SK-N-SH treated with all-trans-retinoic acid at 6 μM for 48 hours (cell line): ENCODE data around the gene BLOC1S1.

Source experiments
- ATAC-seq: fragments of 200-7000 bp; cut with Tn5 transposase; 3 replicates; pipeline ENCODE4 v1.9.1; 2020; ENCODE audit warnings: mild to moderate bottlenecking, moderate library complexity
- ARNTL ChIP-seq: fragments of 450-650 bp; formaldehyde crosslinking; IDR thresholded peaks from 2 replicates; pipeline ENCODE4 v1.5.0; 2020; ENCODE audit warnings: low read depth, mild to moderate bottlenecking, moderate library complexity, borderline replicate concordance
- BACH2 ChIP-seq: fragments of 250-450 bp; sonication (Bioruptor Pico); IDR thresholded peaks from 2 replicates; pipeline ENCODE4 v1.9.0; 2021; ENCODE audit warnings: mild to moderate bottlenecking, borderline replicate concordance
- CSDC2 ChIP-seq: fragments of 250-450 bp; sonication (Bioruptor Pico); IDR thresholded peaks from 2 replicates; pipeline ENCODE4 v1.5.0; 2020; ENCODE audit warnings: mild to moderate bottlenecking, moderate library complexity
- ESRRG ChIP-seq: fragments of 250-450 bp; sonication (Bioruptor Pico); IDR thresholded peaks from 2 replicates; pipeline ENCODE4 v1.6.1; 2021; ENCODE audit warnings: mild to moderate bottlenecking
- PATZ1 ChIP-seq: fragments of 250-450 bp; sonication (Bioruptor Pico); IDR thresholded peaks from 2 replicates; pipeline ENCODE4 v1.8.0; 2020; ENCODE audit warnings: mild to moderate bottlenecking, moderate library complexity, borderline replicate concordance
- PPARA ChIP-seq: fragments of 250-450 bp; sonication (Bioruptor Pico); IDR thresholded peaks from 2 replicates; pipeline ENCODE4 v1.5.0; 2020; ENCODE audit warnings: mild to moderate bottlenecking, borderline replicate concordance
- RARB ChIP-seq: fragments of 250-450 bp; sonication (Bioruptor Pico); IDR thresholded peaks from 2 replicates; pipeline ENCODE4 v1.8.0; 2021; ENCODE audit warnings: mild to moderate bottlenecking, moderate library complexity
- SNAI2 ChIP-seq: fragments of 250-450 bp; sonication (Bioruptor Pico); IDR thresholded peaks from 2 replicates; pipeline ENCODE4 v1.5.0; 2020; ENCODE audit warnings: mild to moderate bottlenecking, moderate library complexity
- ZC3H10 ChIP-seq: fragments of 250-450 bp; sonication (Bioruptor Pico); IDR thresholded peaks from 2 replicates; pipeline ENCODE4 v1.5.1; 2021; ENCODE audit warnings: mild to moderate bottlenecking, moderate library complexity
- ZFP3 ChIP-seq: fragments of 250-450 bp; sonication (Bioruptor Pico); IDR thresholded peaks from 2 replicates; pipeline ENCODE4 v1.5.0; 2020; ENCODE audit warnings: mild to moderate bottlenecking, moderate library complexity
- ZFP30 ChIP-seq: fragments of 450-650 bp; formaldehyde crosslinking; IDR thresholded peaks from 2 replicates; pipeline ENCODE4 v1.5.0; 2022; ENCODE audit warnings: mild to moderate bottlenecking, moderate library complexity
- ZNF565 ChIP-seq: fragments of 450-650 bp; formaldehyde crosslinking; conservative IDR thresholded peaks from 2 replicates; pipeline ENCODE4 v1.5.0; 2020; ENCODE audit warnings: low read depth, mild to moderate bottlenecking, moderate library complexity
- ZNF70 ChIP-seq: fragments of 450-650 bp; formaldehyde crosslinking; IDR thresholded peaks from 2 replicates; pipeline ENCODE4 v1.5.0; 2020; ENCODE audit warnings: mild to moderate bottlenecking, moderate library complexity
- ZNF8 ChIP-seq: fragments of 450-650 bp; formaldehyde crosslinking; IDR thresholded peaks from 2 replicates; pipeline ENCODE4 v1.5.0; 2020; ENCODE audit warnings: mild to moderate bottlenecking, moderate library complexity
- TF ChIP-seq, protein P1 (sequence below): fragments of 250-450 bp; sonication (Bioruptor Pico); IDR thresholded peaks from 2 replicates; pipeline ENCODE4 v1.8.0; 2021; ENCODE audit warnings: low read depth, mild to moderate bottlenecking, moderate library complexity, borderline replicate concordance
- TF ChIP-seq, protein P2 (sequence below): fragments of 250-450 bp; sonication (Bioruptor Pico); IDR thresholded peaks from 2 replicates; pipeline ENCODE4 v1.5.0; 2020; ENCODE audit warnings: mild to moderate bottlenecking, moderate library complexity

Gene BLOC1S1

GRCh38 chr12:55711786-55712553 is 3.9 kb upstream of the BLOC1S1 start (continued):
- no peak for TF ChIP-seq PATZ1 (CRISPR knock-in tag)
- TF ChIP-seq RARB (CRISPR knock-in tag) = no peak
- TF ChIP-seq, protein P1, sequence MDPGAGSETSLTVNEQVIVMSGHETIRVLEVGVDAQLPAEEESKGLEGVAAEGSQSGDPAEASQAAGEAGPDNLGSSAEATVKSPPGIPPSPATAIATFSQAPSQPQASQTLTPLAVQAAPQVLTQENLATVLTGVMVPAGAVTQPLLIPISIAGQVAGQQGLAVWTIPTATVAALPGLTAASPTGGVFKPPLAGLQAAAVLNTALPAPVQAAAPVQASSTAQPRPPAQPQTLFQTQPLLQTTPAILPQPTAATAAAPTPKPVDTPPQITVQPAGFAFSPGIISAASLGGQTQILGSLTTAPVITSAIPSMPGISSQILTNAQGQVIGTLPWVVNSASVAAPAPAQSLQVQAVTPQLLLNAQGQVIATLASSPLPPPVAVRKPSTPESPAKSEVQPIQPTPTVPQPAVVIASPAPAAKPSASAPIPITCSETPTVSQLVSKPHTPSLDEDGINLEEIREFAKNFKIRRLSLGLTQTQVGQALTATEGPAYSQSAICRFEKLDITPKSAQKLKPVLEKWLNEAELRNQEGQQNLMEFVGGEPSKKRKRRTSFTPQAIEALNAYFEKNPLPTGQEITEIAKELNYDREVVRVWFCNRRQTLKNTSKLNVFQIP (CRISPR knock-in tag) = no peak

DNA sequence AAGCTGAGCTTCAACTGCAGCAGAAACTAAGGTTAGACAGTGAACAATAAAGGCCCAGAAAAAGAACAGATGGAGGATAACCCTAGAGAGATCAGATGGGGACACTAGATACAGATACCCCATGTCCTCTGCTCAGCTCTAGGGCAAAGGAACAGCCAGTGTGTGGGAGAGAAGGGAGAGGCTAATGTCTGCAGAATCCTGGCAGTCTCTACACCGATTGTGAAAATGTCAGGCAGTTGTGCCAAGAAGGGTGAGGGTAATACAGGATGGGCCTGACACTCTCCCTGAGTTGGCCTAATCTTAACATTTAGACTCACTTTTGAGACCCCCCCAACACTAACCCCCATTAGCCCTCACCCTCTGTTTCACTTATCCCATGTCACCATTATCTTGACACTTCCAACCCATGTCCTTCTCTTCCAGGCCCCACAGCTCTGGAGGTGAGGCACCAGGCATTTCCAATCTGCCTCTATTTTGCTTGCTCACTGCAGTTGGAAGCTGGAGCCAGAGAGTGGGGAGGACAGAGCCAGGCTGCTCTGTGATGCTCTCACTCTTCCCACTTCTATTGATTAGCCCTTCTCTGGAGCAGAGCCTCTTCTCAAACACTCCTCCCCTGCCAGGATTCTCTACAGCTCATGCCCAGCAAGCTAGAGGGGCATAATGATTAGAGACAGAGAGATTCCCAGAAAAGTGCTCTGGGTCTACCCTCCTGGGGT is 3.0 kb upstream of the BLOC1S1 start:
- no peak for ATAC-seq
- TF ChIP-seq ZNF8 (CRISPR knock-in tag) = no peak
- no peak for TF ChIP-seq CSDC2
- no peak for TF ChIP-seq ARNTL (CRISPR knock-in tag)
- TF ChIP-seq, protein P1 (CRISPR knock-in tag) = no peak
- no peak for TF ChIP-seq ZNF565 (CRISPR knock-in tag)
- no peak for TF ChIP-seq ZFP3 (CRISPR knock-in tag)
- no peak for TF ChIP-seq ZC3H10 (CRISPR knock-in tag)
- no peak for TF ChIP-seq PATZ1 (CRISPR knock-in tag)
- TF ChIP-seq SNAI2 = no peak
- TF ChIP-seq ESRRG (CRISPR knock-in tag) = no peak
- TF ChIP-seq PPARA (CRISPR knock-in tag) = no peak
- TF ChIP-seq RARB (CRISPR knock-in tag) = no peak

DNA sequence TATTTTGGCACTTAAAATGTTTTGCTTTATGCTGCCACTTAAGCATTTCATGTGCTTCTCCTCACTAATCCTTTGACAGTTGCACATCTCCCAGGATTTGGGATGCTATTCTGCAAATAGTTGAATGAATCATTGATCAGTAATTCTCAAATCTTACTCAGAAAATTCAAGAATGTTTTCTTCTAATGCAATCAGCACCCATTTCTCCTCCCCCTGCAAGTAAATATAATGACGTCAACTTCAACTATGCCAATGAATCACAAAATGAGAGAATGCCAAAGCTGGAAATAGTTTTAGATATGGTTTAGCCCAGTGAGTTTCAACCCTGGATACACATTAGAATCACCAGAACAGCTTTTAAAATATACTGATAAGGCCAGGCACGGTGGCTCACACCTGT is 2.1 kb upstream of the BLOC1S1 start:
- TF ChIP-seq SNAI2 = no peak
- TF ChIP-seq ZC3H10 (CRISPR knock-in tag) = no peak
- TF ChIP-seq BACH2 (CRISPR knock-in tag) = no peak
- no peak for TF ChIP-seq ZNF70 (CRISPR knock-in tag)
- no peak for TF ChIP-seq CSDC2
- TF ChIP-seq, protein P2, sequence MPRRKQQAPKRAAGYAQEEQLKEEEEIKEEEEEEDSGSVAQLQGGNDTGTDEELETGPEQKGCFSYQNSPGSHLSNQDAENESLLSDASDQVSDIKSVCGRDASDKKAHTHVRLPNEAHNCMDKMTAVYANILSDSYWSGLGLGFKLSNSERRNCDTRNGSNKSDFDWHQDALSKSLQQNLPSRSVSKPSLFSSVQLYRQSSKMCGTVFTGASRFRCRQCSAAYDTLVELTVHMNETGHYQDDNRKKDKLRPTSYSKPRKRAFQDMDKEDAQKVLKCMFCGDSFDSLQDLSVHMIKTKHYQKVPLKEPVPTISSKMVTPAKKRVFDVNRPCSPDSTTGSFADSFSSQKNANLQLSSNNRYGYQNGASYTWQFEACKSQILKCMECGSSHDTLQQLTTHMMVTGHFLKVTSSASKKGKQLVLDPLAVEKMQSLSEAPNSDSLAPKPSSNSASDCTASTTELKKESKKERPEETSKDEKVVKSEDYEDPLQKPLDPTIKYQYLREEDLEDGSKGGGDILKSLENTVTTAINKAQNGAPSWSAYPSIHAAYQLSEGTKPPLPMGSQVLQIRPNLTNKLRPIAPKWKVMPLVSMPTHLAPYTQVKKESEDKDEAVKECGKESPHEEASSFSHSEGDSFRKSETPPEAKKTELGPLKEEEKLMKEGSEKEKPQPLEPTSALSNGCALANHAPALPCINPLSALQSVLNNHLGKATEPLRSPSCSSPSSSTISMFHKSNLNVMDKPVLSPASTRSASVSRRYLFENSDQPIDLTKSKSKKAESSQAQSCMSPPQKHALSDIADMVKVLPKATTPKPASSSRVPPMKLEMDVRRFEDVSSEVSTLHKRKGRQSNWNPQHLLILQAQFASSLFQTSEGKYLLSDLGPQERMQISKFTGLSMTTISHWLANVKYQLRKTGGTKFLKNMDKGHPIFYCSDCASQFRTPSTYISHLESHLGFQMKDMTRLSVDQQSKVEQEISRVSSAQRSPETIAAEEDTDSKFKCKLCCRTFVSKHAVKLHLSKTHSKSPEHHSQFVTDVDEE (CRISPR knock-in tag) = no peak
- TF ChIP-seq PPARA (CRISPR knock-in tag) = no peak
- no peak for TF ChIP-seq ZFP30 (CRISPR knock-in tag)
- no peak for TF ChIP-seq ZFP3 (CRISPR knock-in tag)
- TF ChIP-seq RARB (CRISPR knock-in tag) = no peak
- no peak for ATAC-seq
